HCEC 1CT (cell line): ENCODE results near the gene DPEP1.
"Not testable (repeated sequence)": the region's sequence is repeated elsewhere in the genome, so short reads cannot be mapped to it uniquely, and the experiment has no call there.

ENCODE experiments used
- DNase-seq: peaks from one replicate; pipeline ENCODE4 v3.0.0-alpha.2; 2017

The DPEP1 gene

DNA sequence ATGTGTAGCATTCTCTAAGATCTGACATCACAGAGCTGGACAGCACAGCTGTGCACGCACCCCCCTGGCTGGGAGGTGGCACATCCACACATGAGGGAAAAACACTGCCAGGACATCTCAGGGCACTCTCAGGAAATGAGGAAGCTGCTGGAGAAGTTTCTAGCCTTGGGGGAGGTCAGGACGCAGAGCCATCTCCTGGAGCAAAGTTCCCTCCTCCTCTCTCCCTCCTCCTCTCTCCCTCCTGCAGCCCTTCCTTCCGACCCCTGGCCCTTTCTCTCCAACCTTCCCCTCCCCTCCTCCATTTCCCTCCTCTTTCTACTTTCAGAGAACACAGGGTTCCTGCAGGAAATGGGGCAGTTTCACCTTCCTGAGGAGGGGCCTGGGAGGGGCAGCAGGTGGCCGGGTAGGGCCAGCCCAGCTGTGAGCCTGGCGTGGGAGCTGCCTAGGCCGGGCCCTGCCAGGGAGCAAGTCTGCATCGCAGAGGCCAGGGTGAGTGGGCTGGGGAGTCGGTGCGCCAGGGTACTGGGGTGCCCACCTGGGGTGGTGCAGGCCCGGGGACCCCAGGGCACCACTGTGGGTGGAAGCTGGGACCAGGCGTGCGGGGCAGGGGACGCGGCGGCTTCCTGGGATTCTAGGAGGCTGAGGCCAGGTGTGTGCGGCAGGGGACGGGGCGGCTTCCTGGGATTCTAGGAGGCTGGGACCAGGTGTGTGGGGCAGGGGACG lies at the start of gene DPEP1:
TSS of gene DPEP1 (plus strand) at position 412 of the 723 bp plus-strand sequence. CDS start 16,769 bp downstream, outside the sequence.
- DNase-seq, result no peak

DNA sequence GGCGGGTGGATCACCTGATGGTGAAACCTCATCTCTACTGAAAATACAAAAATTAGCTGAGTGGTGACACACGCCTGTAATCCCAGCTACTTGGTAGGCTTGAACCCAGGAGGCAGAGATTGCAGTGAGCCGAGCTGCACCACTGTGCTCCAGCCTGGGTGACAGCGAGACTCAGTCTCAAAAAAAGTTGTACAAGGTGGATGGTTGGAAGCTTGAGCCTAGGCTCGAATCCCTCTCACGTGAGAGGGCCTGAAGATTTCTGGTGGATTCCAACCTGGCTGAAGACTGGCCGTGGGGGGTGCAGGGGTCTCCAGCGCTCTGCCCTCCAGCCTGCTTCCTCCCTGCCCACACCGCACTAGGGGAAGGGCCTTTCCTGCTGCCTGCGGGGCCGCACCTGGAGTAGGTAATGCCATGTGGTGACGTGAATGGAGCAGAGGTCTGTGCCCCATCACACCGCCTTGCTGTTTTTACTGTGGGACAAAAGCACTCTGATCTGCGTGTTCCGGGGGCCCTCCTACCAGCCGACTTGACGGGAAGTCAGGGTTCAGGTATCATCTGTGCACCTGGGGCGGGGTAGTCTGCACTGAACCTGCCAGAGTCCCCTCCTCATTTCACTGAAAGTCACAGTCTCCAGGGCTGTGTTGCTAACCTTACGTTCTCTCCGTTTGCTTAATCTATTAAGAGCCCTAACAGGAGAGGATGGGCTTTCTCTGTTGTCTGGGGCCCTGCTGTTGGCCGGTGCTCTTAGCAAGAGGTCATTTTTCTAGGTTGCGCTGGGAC lies 48.8 kb upstream of the DPEP1 start:
- no peak for DNase-seq

GRCh38 chr16:89565256-89565505 lies 48.3 kb upstream of the DPEP1 start:
- no peak for DNase-seq

- DNase-seq, result peak; percentile 30
These were observed 47.7 kb upstream of the DPEP1 start for GRCh38 chr16:89565506-89566372.

DNA sequence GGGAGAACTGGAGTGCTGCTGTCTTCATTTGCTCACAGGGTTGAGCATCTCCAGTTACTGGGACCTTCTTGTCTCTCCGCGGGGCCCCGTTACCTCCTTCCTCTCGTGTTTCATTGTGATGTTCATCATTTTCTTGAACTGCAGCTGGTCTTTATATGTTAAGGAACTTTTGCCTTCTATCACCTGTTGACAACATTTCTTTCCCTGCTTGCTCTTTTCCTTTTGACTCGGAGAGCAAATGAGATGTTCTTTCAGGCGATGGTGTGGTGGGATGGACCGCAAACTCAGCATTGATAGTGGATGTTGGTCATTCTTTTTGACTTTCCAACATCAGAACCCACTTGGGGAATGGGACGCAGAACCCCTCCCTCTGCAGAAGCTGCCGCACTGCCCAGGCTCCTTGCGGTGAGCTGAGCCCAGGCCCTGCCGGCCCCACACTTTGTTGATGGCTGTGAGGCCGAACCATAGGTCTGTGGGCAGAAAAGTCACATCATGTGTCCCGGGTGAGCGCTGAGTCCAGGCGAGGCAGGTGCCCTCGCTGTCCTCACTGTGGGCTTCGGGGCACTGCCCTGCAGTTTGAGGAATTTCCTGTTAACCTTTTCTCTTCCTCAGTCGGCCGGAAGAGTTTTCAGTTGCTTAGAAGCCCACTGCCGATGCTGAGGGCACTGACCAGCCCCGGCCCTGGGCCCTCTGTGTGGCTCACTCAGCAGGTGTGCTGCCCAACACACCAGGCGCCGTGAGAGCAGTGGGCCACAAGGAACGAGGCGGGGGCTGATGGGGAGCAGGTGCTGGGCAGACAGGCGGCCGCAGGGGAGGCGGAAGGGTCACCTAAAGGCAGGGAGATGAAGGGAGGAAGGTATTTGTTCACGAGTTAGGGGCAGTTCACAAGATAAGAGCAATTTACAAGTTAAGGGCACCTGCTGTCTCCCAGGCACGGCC lies 45.5 kb upstream of the DPEP1 start:
- no peak for DNase-seq

DNA sequence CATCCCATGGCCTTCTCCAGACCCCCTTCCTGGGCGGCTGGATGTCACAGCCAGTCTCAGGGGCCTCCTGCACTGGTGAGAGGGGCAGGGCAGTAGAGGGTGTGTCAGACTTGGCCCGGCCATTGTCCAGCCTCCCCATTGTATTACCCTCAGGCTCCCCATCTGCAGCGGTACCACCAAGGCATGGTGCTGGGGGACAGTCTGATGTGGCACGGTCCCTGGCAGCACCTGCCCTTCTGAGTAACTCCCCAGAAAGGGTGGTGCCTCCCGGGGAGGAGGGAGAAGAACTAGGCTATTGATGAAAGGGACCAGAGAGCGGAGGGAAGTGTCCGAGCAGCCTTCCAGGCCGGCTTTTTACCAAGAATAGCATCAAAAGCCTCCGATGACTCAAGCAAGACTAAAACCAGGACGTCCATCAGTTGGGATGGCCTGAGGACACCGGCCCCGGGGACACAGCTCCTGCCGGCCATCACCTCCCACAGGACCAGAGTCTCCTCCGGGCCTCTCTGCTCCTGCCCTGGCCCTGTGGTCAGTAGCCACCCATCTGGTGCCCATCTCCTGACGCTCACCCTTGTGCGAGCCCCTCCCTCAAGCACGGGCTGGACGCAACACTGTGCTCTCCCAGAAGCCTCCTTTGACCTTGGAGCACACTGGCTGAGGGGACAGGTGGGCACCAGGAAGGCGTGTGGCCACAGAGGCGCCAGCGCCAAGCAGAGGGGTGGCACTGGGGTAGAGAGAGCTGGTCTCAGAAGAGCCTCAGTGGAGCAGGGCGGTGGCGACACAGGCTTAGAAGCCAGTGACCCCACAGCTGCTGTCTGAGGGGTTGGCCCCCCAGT lies 43.7 kb upstream of the DPEP1 start:
- no peak for DNase-seq

DNA sequence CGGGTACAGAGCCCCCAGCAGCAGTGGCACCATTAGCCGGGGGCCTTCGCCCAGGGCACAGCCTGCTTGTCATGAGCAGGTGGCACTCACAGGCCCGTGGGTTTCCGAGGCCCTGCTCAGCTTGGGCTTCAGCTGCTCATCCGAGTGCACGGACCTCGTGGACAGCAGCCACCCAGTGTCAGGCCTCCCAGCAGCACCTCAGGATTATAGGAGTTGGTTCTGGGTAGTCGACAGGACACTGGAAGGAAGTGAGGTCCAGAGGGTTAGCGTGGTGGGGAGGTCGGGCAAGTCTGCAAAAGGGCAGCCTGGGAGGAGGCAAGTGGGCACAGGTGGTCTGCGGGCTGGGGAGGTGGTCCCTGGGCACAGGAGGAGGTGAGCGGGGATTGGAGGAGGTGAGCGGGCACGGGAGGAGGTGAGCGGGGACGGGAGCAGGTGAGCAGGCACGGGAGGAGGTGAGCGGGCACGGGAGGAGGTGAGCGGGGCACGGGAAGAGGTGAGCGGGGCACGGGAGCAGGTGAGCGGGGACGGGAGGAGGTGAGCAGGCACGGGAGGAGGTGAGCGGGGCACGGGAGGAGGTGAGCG lies 43.0 kb upstream of the DPEP1 start:
- DNase-seq, result no peak

- not testable (repeated sequence) for DNase-seq
These were observed 42.4 kb upstream of the DPEP1 start for GRCh38 chr16:89570983-89571598.

DNA sequence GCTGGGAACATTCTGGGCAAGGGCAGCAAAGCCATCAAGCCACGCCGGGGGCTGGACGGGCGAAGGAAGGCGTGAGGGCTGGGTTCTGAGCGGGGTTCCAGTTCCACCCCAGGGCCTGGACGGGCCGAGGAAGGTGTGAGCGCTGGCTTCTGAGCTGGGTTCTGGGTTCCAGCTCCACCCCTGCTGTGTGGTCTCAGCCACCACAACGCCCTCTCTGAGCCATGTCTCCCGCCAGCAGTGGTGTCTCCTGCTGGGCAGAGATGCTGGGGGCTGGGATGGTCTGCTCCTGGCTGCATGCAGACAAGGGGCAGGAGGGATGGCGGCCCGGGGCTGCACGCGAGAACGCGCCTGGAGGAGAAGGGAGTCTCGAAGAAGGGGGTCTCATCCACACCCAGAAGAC lies 41.8 kb upstream of the DPEP1 start:
- DNase-seq, result no peak

DNA sequence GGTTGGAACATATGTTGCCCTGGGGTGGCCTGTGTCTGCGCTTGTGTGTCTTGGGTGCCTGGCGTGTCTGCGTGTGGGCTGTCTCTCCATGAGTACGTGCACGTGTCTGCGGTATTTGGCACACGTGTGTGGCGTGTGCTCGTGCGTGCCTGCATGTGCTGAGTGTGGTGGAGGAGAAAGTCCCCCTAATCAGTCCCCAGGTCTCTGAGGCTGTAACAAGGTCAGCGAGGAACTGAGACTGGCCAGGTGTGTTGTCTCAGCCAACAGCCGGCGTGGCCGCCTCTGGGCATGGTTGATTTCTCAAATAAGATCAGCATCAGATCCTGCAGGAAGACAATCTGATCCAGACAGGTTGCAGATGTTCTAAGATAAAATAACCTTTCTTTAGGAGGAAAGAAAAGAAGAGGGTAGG lies 41.4 kb upstream of the DPEP1 start:
- DNase-seq, result no peak

DNA sequence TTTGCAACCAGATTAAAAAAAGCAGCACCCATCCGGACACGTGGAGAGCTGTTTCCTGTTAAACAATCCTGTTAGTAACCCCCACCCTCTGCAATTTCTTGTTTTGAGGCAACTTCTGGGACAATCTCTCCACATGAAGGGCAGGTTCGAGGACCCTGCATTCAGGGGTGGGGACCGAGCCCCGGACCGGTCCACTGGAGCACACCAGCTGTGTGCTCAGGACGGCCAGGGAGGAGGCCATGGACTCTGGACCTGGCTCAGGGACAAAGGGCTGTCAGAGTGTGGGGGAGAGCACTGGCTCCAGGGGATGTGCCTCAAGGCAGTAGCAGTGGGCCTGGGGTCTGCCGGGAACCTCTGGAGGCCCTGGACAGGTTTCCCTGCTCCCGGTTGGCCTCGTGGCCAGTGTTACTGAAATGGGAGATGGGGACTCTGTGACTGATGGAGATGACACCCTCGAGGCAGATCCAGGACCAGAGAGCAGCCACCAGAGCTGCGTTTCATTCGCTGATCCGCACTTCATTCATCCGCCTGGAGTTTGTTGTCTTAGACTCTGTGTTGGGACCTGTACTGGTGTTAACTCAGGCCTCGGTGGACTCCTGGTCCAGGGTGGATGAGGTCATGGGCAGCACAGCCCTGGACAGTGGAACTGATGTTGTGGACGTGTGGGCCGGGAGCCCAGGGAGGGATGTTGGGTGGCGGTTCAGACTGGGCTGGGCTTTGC lies 40.8 kb upstream of the DPEP1 start:
- DNase-seq, result no peak

DNA sequence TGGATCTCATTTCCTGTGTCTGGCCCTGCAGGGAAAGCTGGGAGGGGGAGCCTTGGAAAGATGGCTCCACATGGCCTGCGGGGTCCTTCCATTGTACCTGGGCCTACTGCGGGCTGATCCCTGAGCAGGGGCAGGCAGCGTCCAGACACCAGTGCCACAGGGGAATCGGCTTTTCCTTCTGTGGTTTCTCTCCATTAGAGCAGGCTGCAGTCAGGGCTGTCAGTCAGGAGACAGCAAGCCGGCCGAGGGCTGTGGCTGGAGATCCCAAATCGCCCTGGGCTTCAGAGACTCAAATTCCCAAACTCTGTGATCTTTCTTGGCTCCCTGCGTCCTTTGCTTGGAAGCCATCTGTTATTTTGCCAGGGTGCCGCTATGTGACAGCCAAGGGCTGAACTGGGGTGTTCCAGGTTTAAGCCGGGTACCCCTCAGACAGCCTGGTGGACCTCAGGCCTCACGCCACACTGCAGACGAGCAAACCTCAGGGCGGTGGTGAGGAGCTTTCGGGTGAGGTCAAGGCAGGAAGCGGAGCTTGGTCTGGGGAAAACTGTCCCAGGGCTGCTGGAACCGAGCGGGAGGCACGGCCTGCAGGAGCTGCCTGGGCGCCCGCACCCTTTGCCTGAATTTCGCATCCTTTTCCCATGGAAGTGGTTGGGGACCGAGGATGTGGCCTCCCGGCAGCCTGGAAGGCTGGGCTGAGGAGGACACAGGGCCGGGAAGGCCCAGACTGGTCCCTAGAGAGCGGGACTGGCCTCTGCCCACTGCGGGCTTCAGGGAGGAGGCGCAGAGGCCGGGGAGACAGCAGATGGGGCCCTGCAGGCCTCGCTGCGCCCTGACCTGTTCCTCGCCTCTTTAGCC lies 39.4 kb upstream of the DPEP1 start:
- no peak for DNase-seq

- peak; percentile 81 for DNase-seq
These were observed 38.7 kb upstream of the DPEP1 start for GRCh38 chr16:89574681-89575246.

DNA sequence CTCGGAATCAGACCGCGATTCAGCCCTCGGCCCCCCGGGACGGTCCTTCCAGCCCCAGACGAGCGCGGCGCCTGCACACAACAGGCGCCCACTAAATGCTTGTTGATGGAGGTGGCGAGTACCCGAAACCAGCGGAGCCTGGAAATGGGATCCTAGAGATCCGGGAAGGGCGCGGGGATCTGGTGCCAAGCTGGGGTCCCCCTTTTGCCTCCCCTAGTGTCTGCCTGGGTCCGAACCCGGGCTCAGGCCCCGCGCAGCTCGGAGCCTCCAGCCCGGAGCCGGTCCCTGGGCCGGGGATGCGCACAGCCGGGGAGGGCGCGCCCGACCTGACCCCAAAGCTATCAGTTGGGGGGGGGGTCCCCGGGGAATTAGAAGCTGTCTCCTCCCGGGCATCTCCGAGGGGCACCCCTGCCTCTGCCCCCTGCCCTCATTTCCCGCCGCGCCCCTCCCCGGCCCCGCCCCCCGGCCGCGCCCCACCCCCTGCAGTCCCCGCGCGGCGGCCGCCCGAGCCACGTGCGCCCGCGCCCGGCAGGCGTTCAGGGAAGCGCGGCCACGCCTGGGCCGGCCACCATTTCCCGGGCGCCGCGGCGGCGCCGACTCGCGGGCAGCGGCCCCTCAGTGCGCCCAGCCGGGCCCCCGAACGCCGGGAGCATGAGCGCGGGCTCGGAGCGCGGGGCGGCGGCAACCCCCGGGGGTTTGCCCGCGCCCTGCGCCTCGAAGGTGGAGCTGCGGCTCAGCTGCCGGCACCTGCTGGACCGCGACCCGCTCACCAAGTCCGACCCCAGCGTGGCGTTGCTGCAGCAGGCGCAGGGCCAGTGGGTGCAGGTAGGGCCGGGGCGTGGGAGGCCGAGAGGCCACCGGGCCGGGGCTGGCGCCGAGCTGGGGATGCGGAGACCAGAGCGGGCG lies 37.9 kb upstream of the DPEP1 start, which contains the start of gene CPNE7:
TSS of gene CPNE7 (plus strand) at position 512 of the 906 bp plus-strand sequence. CDS start at position 652, 140 bp downstream.
- peak; percentile 41 for DNase-seq

GRCh38 chr16:89576153-89577054 lies 37.0 kb upstream of the DPEP1 start:
- no peak for DNase-seq

- DNase-seq, result no peak
These were observed 36.2 kb upstream of the DPEP1 start for GRCh38 chr16:89577055-89577759.
